GM12878 (cell line): ENCODE data around the gene UTP14A. TPM values are rescaled to one million over a fixed set of nuclear protein-coding genes. Genes with fewer than 3 reads are reported as not detected.
A peak's percentile ranks its signal among the peaks of the same experiment; 100 is the strongest.

Experiments used
- ATAC-seq: fragments of 200-7000 bp; cut with Tn5 transposase; 3 replicates; pipeline ENCODE4 v1.9.1; 2020; ENCODE audit warnings: mild to moderate bottlenecking, moderate library complexity
- BruUV-seq: library from RNA; stranded (reverse); fragments of 400-500 nt; replicated peaks from 2 replicates; lab custom pipeline; 2021; lab: Mats Ljungman, UMichigan
- CTCF ChIA-PET: fragments of 300-600 bp; sonication (Branson Sonifier 250); formaldehyde crosslinking; extraction: SDS; loops from one replicate; lab custom pipeline; 2021; ENCODE audit warnings: inconsistent platforms; lab: Yijun Ruan, JAX
- POLR2A ChIA-PET: fragments of 350-600 bp; formaldehyde crosslinking; extraction: SDS; loops from one replicate; lab custom pipeline; 2021; ENCODE audit warnings: inconsistent platforms; lab: Charles Lee
- RAD21 ChIA-PET: fragments of 300-600 bp; sonication (Branson Sonifier 250); formaldehyde crosslinking; loops from one replicate; lab custom pipeline; 2023; ENCODE audit warnings: antibody characterized with exemption; ENCODE audit not compliant: unreplicated experiment; lab: Charles Lee
- SMC1A ChIA-PET: fragments of 300-600 bp; sonication (Branson Sonifier 250); formaldehyde crosslinking; loops from one replicate; lab custom pipeline; 2023; ENCODE audit not compliant: unreplicated experiment, uncharacterized antibody; lab: Charles Lee
- DNase-seq: peaks from one replicate; pipeline ENCODE4 v3.0.0-alpha.2; 2011; ENCODE audit warnings: low read depth, low spot score
- FAIRE-seq: peaks from 3 replicates; lab custom pipeline; 2011; peaks lifted over from hg19 to GRCh38; lab: Jason Lieb, UNC
- H2AFZ ChIP-seq: 2 replicates; pipeline ENCODE4 v1.6.0; 2011; ENCODE audit warnings: low read depth, low read length, control low read depth; ENCODE audit not compliant: control insufficient read depth
- H3K27ac ChIP-seq: 2 replicates; pipeline ENCODE4 v1.5.1; 2011; ENCODE audit warnings: control low read depth; ENCODE audit not compliant: control insufficient read depth, insufficient read depth
- H3K27me3 ChIP-seq, 2 experiments: replicated peaks in 1 of 2; 2 replicates each; pipeline versions ENCODE4 v1.6.0 to v1.6.1; 2011; ENCODE audit warnings: low read length in 1 of 2; ENCODE audit not compliant: control insufficient read depth in 2 of 2, insufficient read depth in 2 of 2
- H3K36me3 ChIP-seq, 2 experiments: 2 replicates each; pipeline ENCODE4 v1.5.1; 2011; ENCODE audit warnings: low read length in 1 of 2; ENCODE audit not compliant: control insufficient read depth in 2 of 2, insufficient read depth in 2 of 2
- H3K4me1 ChIP-seq: 2 replicates; pipeline ENCODE4 v1.6.1; 2011; ENCODE audit warnings: mild to moderate bottlenecking, low read length, moderate library complexity, mixed read lengths; ENCODE audit not compliant: control insufficient read depth, insufficient read depth
- H3K4me2 ChIP-seq: 2 replicates; pipeline ENCODE4 v1.6.0; 2011; ENCODE audit warnings: control low read depth; ENCODE audit not compliant: control insufficient read depth, insufficient read depth
- H3K4me3 ChIP-seq: fragments of 200-600 bp; sonication (generic); 2 replicates; pipeline ENCODE4 v1.5.1; 2016
- H3K79me2 ChIP-seq: 2 replicates; pipeline ENCODE4 v1.6.0; 2011; ENCODE audit warnings: low read length; ENCODE audit not compliant: control insufficient read depth, insufficient read depth
- H3K9ac ChIP-seq: 2 replicates; pipeline ENCODE4 v1.8.0; 2011; ENCODE audit warnings: low read length, control low read depth, mixed read lengths; ENCODE audit not compliant: control insufficient read depth, insufficient read depth
- H3K9me3 ChIP-seq: replicated peaks from 3 replicates; pipeline ENCODE4 v1.5.1; 2011; ENCODE audit warnings: mild to moderate bottlenecking, low read length; ENCODE audit not compliant: control insufficient read depth, insufficient read depth
- H4K20me1 ChIP-seq: 2 replicates; pipeline ENCODE4 v1.6.0; 2011; ENCODE audit not compliant: control insufficient read depth, insufficient read depth
- ATF7 ChIP-seq: fragments of 450-650 bp; IDR thresholded peaks from 2 replicates; pipeline ENCODE4 v1.6.1; 2016; ENCODE audit warnings: low read depth, mild to moderate bottlenecking
- CBX5 ChIP-seq: sonication (generic); IDR thresholded peaks from 2 replicates; pipeline ENCODE4 v1.6.1; 2016; ENCODE audit warnings: low read depth, moderate library complexity, mild to moderate bottlenecking, inconsistent platforms
- CEBPB ChIP-seq, 2 experiments: fragments of 150-350 bp in 1 of 2; IDR thresholded peaks; 2 replicates each; pipeline ENCODE4 v1.6.1; 2012 to 2014; ENCODE audit warnings: low read depth in 2 of 2, low read length in 2 of 2, borderline replicate concordance in 1 of 2, inconsistent platforms in 1 of 2
- CHD1 ChIP-seq: IDR thresholded peaks from 2 replicates; pipeline ENCODE4 v1.6.1; 2012; ENCODE audit warnings: low read depth, low read length, improper control_type of control experiment
- ESRRA ChIP-seq: IDR thresholded peaks from 2 replicates; pipeline ENCODE4 v1.6.1; 2012; ENCODE audit warnings: mild to moderate bottlenecking, low read length, improper control_type of control experiment
- IRF3 ChIP-seq: fragments of 450-650 bp; IDR thresholded peaks from 2 replicates; pipeline ENCODE4 v1.6.1; 2014; ENCODE audit warnings: mild to moderate bottlenecking
- KLF5 ChIP-seq: fragments of 450-650 bp; IDR thresholded peaks from 2 replicates; pipeline ENCODE4 v1.6.1; 2014; ENCODE audit warnings: mild to moderate bottlenecking; ENCODE audit not compliant: partially characterized antibody
- NFYB ChIP-seq: IDR thresholded peaks from 2 replicates; pipeline ENCODE4 v1.6.1; 2011; ENCODE audit warnings: low read depth, mild to moderate bottlenecking, low read length, improper control_type of control experiment, moderate library complexity; ENCODE audit not compliant: insufficient read depth
- NR2C1 ChIP-seq: fragments of 450-650 bp; IDR thresholded peaks from 2 replicates; pipeline ENCODE4 v1.6.1; 2017; ENCODE audit warnings: antibody characterized with exemption, mild to moderate bottlenecking, moderate library complexity
- NR2F1 ChIP-seq: fragments of 450-650 bp; conservative IDR thresholded peaks from 2 replicates; pipeline ENCODE4 v1.6.1; 2017; ENCODE audit warnings: mild to moderate bottlenecking
- RAD21 ChIP-seq: IDR thresholded peaks from 2 replicates; pipeline ENCODE4 v1.6.1; 2011; ENCODE audit warnings: mild to moderate bottlenecking, low read depth, low read length, moderate library complexity; ENCODE audit not compliant: insufficient read depth
- STAT1 ChIP-seq: fragments of 450-650 bp; conservative IDR thresholded peaks from 2 replicates; pipeline ENCODE4 v1.6.1; 2014; ENCODE audit warnings: antibody characterized with exemption, mild to moderate bottlenecking
- STAT3 ChIP-seq: IDR thresholded peaks from 2 replicates; pipeline ENCODE4 v1.6.1; 2011; ENCODE audit warnings: low read depth, low read length, improper control_type of control experiment
- SUZ12 ChIP-seq: fragments of 200-600 bp; sonication (generic); IDR thresholded peaks from one replicate; pipeline ENCODE4 v1.6.1; 2018; ENCODE audit warnings: antibody characterized with exemption, mild to moderate bottlenecking; ENCODE audit not compliant: unreplicated experiment
- TCF12 ChIP-seq: IDR thresholded peaks from 2 replicates; pipeline ENCODE4 v1.6.1; 2011; ENCODE audit warnings: low read depth, mild to moderate bottlenecking, low read length
- ZNF207 ChIP-seq: fragments of 450-650 bp; IDR thresholded peaks from 2 replicates; pipeline ENCODE4 v1.6.1; 2014; ENCODE audit warnings: antibody characterized with exemption, mild to moderate bottlenecking, borderline replicate concordance
- WGBS: methylation state at CpG from one replicate; pipeline ENCODE4 v1.1.6; 2016; ENCODE audit warnings: low lambda C conversion rate; ENCODE audit not compliant: insufficient replicate concordance, insufficient coverage; ENCODE audit errors: missing lambda C conversion rate; 5-methylcytosine and 5-hydroxymethylcytosine counted together
- in situ Hi-C: fragments of 300-500 bp; cut with MboI; formaldehyde crosslinking; loops from 9 replicates; pipeline ENCODE4 v1.14.3; 2018; ENCODE audit warnings: mixed read lengths
- intact Hi-C: fragments of 100-400 bp; cut with micrococcal nuclease; formaldehyde crosslinking; loops from one replicate; pipeline ENCODE4 v1.14.2; 2022; ENCODE audit not compliant: unreplicated experiment
- polyA plus RNA-seq, 11 experiments: library from polyadenylated mRNA; depleted of rRNA in 4 of 11; unstranded in 6 of 11; stranded (reverse) in 5 of 11; fragments of >200 nt; fragmentation: Nextera tagmentation in 4 of 11; fragmentation: Illumina TruSeq in 1 of 11; extraction: Ambion mirVana in 4 of 11; extraction: Trizol in 1 of 11; gene quantifications; 1 replicate in 1 of 11; 2 replicates in 10 of 11; pipeline versions ENCODE4 v1.2.1 to v1.2.3, GENCODE V29; 2011 to 2016; ENCODE audit warnings: inconsistent platforms in 2 of 11, missing spikeins in 2 of 11, low read depth in 1 of 11
- total RNA-seq, 4 experiments: library from RNA; depleted of rRNA in 3 of 4; stranded (reverse); fragments of >200 nt in 3 of 4; fragmentation: Illumina TruSeq in 1 of 4; extraction: Trizol in 1 of 4; gene quantifications; 2 replicates each; pipeline versions ENCODE4 v1.2.1 to v1.2.3, GENCODE V29; 2013 to 2021

The UTP14A gene
- total and polyA plus RNA-seq, 10 of the 15 experiments (the other 5 are each of a cell fraction or from before 2014, with no cell fraction given) = 16.9 to 49.8 (median 31.4) TPM

DNA sequence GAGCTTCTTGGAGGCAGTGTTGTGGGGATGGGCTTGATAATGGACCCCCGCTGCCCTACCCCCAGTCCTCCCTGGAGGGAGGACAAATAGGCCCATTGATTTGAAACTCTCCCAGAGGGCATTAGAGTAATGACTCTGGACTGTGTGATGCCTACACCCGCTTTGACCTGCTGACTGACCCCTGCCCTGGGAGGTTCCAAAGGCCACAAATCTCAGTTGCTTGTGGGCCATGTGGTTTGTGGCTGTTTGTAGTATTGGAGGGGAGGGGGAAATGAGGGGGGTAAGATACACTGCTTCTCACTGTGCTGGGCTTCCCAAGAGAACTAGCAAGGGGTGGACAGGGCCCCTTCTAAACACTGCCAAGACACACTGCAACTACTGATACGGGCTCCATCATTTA lies 48.8 kb downstream of the UTP14A start:
- Histone ChIP-seq H4K20me1 (no peaks in the 10 kb centered on the region), H2AFZ (no peak overlapping the region), H3K9me3 (no peaks in the 10 kb centered on the region), H3K36me3 (no peaks in the 10 kb centered on the region), H3K4me1 (peaks cover 7% of the 10 kb centered on the region), H3K27ac (no peak overlapping the region), H3K79me2 (no peaks in the 10 kb centered on the region), H3K27me3 (no peaks in the 10 kb centered on the region; a peak in 1 of 4 replicates), H3K4me3 (no peak overlapping the region), H3K4me2 (no peak overlapping the region), H3K9ac (no peak overlapping the region)
- in situ Hi-C loops (no loop called here), intact Hi-C loops (no loop called here)
- ChIA-PET SMC1A (no interaction called here), RAD21 (interaction anchor here (1.1 kb wide), 1 partner anchor 74 kb away, joined by 3 read pairs; no protein-coding TSS in a partner anchor), POLR2A (interaction anchor here (0.6 kb wide), 1 partner anchor 134 kb away, joined by 3 read pairs; no protein-coding TSS in a partner anchor), CTCF (interaction anchor here (2.0 kb wide), 1 partner anchor 29 kb away, joined by 6 read pairs; no protein-coding TSS in a partner anchor)
- FAIRE-seq (no peak), DNase-seq (no peak), ATAC-seq (no peak)
- TF ChIP-seq KLF5 (no peak), ESRRA (no peak), STAT1 (no peak), TCF12 (no peak), RAD21 (no peak), NR2F1 (peak; percentile 65)
- BruUV-seq = no TSS peak
- WGBS = 28% methylated on average over 3 of the region's 3 CpGs

GRCh38 chrX:129955682-129956081 lies 49.7 kb downstream of the UTP14A start:
- H3K36me3 ChIP-seq = no peaks in the 10 kb centered on the region
- POLR2A ChIA-PET = interaction anchor here (0.5 kb wide), 1 partner anchor 289 kb away, joined by 6 read pairs; no protein-coding TSS in a partner anchor
- no peak overlapping the region for H3K9ac ChIP-seq
- H3K27me3 ChIP-seq = no peaks in the 10 kb centered on the region; a peak in 1 of 4 replicates
- H3K4me2 ChIP-seq = no peak overlapping the region
- H3K9me3 ChIP-seq = no peaks in the 10 kb centered on the region
- H3K27ac ChIP-seq = no peak overlapping the region
- H3K4me1 ChIP-seq = peaks cover 7% of the 10 kb centered on the region
- H4K20me1 ChIP-seq = no peaks in the 10 kb centered on the region
- DNase-seq = no peak
- SMC1A ChIA-PET = no interaction called here
- CTCF ChIA-PET = no interaction called here
- RAD21 ChIA-PET = no interaction called here
- no TSS peak for BruUV-seq
- FAIRE-seq = no peak
- WGBS = 98% methylated on average over 3 of the region's 3 CpGs
- no peak overlapping the region for H2AFZ ChIP-seq
- no peak overlapping the region for H3K4me3 ChIP-seq
- no peak for ATAC-seq
- in situ Hi-C loops = no loop called here
- H3K79me2 ChIP-seq = no peaks in the 10 kb centered on the region
- intact Hi-C loops = no loop called here
- no peak for TF ChIP-seq ZNF207
- no peak for TF ChIP-seq NR2C1
- no peak for TF ChIP-seq NFYB
- no peak for TF ChIP-seq CHD1
- no peak for TF ChIP-seq ATF7
- no peak for TF ChIP-seq STAT3
- no peak for TF ChIP-seq CEBPB (IDR thresholded peaks at IDR 0.05; ENCODE audit: borderline replicate concordance in 1 of 2, low read depth in 2 of 2, low read length in 2 of 2)
- no peak for TF ChIP-seq SUZ12
- no peak for TF ChIP-seq CBX5
- no peak for TF ChIP-seq IRF3
